ENCODE data around the gene ST8SIA5. TPM values are rescaled to one million over a fixed set of nuclear protein-coding genes. Genes with fewer than 3 reads are reported as not detected.

The ST8SIA5 gene
- total RNA-seq, 1 experiment from 2014 or later = under 0.01 TPM

GRCh38 chr18:46641917-46642316 lies 114.9 kb downstream of the ST8SIA5 start:
- H3K4me2 ChIP-seq (ENCODE audit: low read depth, low read length, poor library complexity, severe bottlenecking) = no peak overlapping the region
- H3K27ac ChIP-seq (ENCODE audit: low read length) = no peak overlapping the region
- no peaks in the 10 kb centered on the region for H3K36me3 ChIP-seq (ENCODE audit: insufficient read depth, low read length)
- H3K79me2 ChIP-seq (ENCODE audit: low read length) = no peaks in the 10 kb centered on the region
- no peaks in the 10 kb centered on the region for H3K9me2 ChIP-seq (replicated peaks; ENCODE audit: insufficient read depth, low read length)
- H3K27me3 ChIP-seq (ENCODE audit: low read length) = no peaks in the 10 kb centered on the region
- H3K4me1 ChIP-seq (ENCODE audit: low read length) = no peaks in the 10 kb centered on the region
- H3K9ac ChIP-seq (ENCODE audit: low read length) = no peak overlapping the region
- H2AFZ ChIP-seq (ENCODE audit: low read length) = no peak overlapping the region
- no peaks in the 10 kb centered on the region for H3K9me3 ChIP-seq (ENCODE audit: low read length)
- H3K4me3 ChIP-seq (ENCODE audit: low read length) = no peak overlapping the region
- no peak for DNase-seq
- no peaks in the 10 kb centered on the region for H4K20me1 ChIP-seq (ENCODE audit: insufficient read depth, low read depth, low read length)

GRCh38 chr18:46639386-46639785 lies 117.5 kb downstream of the ST8SIA5 start:
- H3K9ac ChIP-seq (ENCODE audit: low read length) = no peak overlapping the region
- no peaks in the 10 kb centered on the region for H3K9me3 ChIP-seq (ENCODE audit: low read length)
- no peak overlapping the region for H3K4me3 ChIP-seq (ENCODE audit: low read length)
- H2AFZ ChIP-seq (ENCODE audit: low read length) = no peak overlapping the region
- H3K27ac ChIP-seq (ENCODE audit: low read length) = no peak overlapping the region
- H4K20me1 ChIP-seq (ENCODE audit: insufficient read depth, low read depth, low read length) = no peaks in the 10 kb centered on the region
- H3K4me1 ChIP-seq (ENCODE audit: low read length) = no peaks in the 10 kb centered on the region
- no peaks in the 10 kb centered on the region for H3K27me3 ChIP-seq (ENCODE audit: low read length)
- DNase-seq = no peak
- H3K36me3 ChIP-seq (ENCODE audit: insufficient read depth, low read length) = no peaks in the 10 kb centered on the region
- H3K79me2 ChIP-seq (ENCODE audit: low read length) = no peaks in the 10 kb centered on the region
- no peaks in the 10 kb centered on the region for H3K9me2 ChIP-seq (replicated peaks; ENCODE audit: insufficient read depth, low read length)
- H3K4me2 ChIP-seq (ENCODE audit: low read depth, low read length, poor library complexity, severe bottlenecking) = no peak overlapping the region

GRCh38 chr18:46636040-46636630 lies 120.7 kb downstream of the ST8SIA5 start:
- Histone ChIP-seq H3K4me1 (ENCODE audit: low read length) (no peaks in the 10 kb centered on the region), H3K9me2 (replicated peaks; ENCODE audit: insufficient read depth, low read length) (no peaks in the 10 kb centered on the region), H3K9ac (ENCODE audit: low read length) (no peak overlapping the region), H3K79me2 (ENCODE audit: low read length) (no peaks in the 10 kb centered on the region), H3K27me3 (ENCODE audit: low read length) (0 out of 2 replicates have a peak, but pooled peaks cover 3% of the 10 kb centered on the region), H3K4me3 (ENCODE audit: low read length) (no peak overlapping the region), H4K20me1 (ENCODE audit: insufficient read depth, low read depth, low read length) (no peaks in the 10 kb centered on the region), H3K36me3 (ENCODE audit: insufficient read depth, low read length) (no peaks in the 10 kb centered on the region), H3K9me3 (ENCODE audit: low read length) (no peaks in the 10 kb centered on the region), H3K27ac (ENCODE audit: low read length) (no peak overlapping the region), H3K4me2 (ENCODE audit: low read depth, low read length, poor library complexity, severe bottlenecking) (no peak overlapping the region), H2AFZ (ENCODE audit: low read length) (no peak overlapping the region)
- DNase-seq = no peak

GRCh38 chr18:46632401-46633071 lies 124.3 kb downstream of the ST8SIA5 start:
- H3K9ac ChIP-seq (ENCODE audit: low read length) = no peak overlapping the region
- no peaks in the 10 kb centered on the region for H3K4me1 ChIP-seq (ENCODE audit: low read length)
- no peaks in the 10 kb centered on the region for H3K9me3 ChIP-seq (ENCODE audit: low read length)
- no peaks in the 10 kb centered on the region for H3K9me2 ChIP-seq (replicated peaks; ENCODE audit: insufficient read depth, low read length)
- H3K79me2 ChIP-seq (ENCODE audit: low read length) = no peaks in the 10 kb centered on the region
- no peak overlapping the region for H3K27ac ChIP-seq (ENCODE audit: low read length)
- no peak overlapping the region for H3K4me3 ChIP-seq (ENCODE audit: low read length)
- H3K36me3 ChIP-seq (ENCODE audit: insufficient read depth, low read length) = no peaks in the 10 kb centered on the region
- H3K4me2 ChIP-seq (ENCODE audit: low read depth, low read length, poor library complexity, severe bottlenecking) = no peak overlapping the region
- no peak for DNase-seq
- H4K20me1 ChIP-seq (ENCODE audit: insufficient read depth, low read depth, low read length) = no peaks in the 10 kb centered on the region
- H3K27me3 ChIP-seq (ENCODE audit: low read length) = 0 out of 2 replicates have a peak, but pooled peaks cover 3% of the 10 kb centered on the region
- no peak overlapping the region for H2AFZ ChIP-seq (ENCODE audit: low read length)

GRCh38 chr18:46630991-46631390 lies 125.9 kb downstream of the ST8SIA5 start:
- no peaks in the 10 kb centered on the region for H4K20me1 ChIP-seq (ENCODE audit: insufficient read depth, low read depth, low read length)
- no peak for DNase-seq
- 0 out of 2 replicates have a peak, but pooled peaks cover 3% of the 10 kb centered on the region for H3K27me3 ChIP-seq (ENCODE audit: low read length)
- H3K79me2 ChIP-seq (ENCODE audit: low read length) = no peaks in the 10 kb centered on the region
- H3K4me1 ChIP-seq (ENCODE audit: low read length) = no peaks in the 10 kb centered on the region
- no peak overlapping the region for H3K27ac ChIP-seq (ENCODE audit: low read length)
- no peak overlapping the region for H3K9ac ChIP-seq (ENCODE audit: low read length)
- H3K36me3 ChIP-seq (ENCODE audit: insufficient read depth, low read length) = no peaks in the 10 kb centered on the region
- no peak overlapping the region for H3K4me3 ChIP-seq (ENCODE audit: low read length)
- no peak overlapping the region for H2AFZ ChIP-seq (ENCODE audit: low read length)
- H3K9me3 ChIP-seq (ENCODE audit: low read length) = no peaks in the 10 kb centered on the region
- H3K9me2 ChIP-seq (replicated peaks; ENCODE audit: insufficient read depth, low read length) = no peaks in the 10 kb centered on the region
- H3K4me2 ChIP-seq (ENCODE audit: low read depth, low read length, poor library complexity, severe bottlenecking) = no peak overlapping the region

- Histone ChIP-seq H3K79me2 (ENCODE audit: low read length) (no peaks in the 10 kb centered on the region), H3K27me3 (ENCODE audit: low read length) (0 out of 2 replicates have a peak, but pooled peaks cover 3% of the 10 kb centered on the region)
- DNase-seq = no peak
Observed at GRCh38 chr18:46630160-46630559, 126.7 kb downstream of the ST8SIA5 start.

GRCh38 chr18:46629361-46629760 lies 127.5 kb downstream of the ST8SIA5 start:
- Histone ChIP-seq H3K79me2 (ENCODE audit: low read length) (no peaks in the 10 kb centered on the region), H3K36me3 (ENCODE audit: insufficient read depth, low read length) (no peaks in the 10 kb centered on the region), H3K9ac (ENCODE audit: low read length) (no peak overlapping the region), H3K9me3 (ENCODE audit: low read length) (no peaks in the 10 kb centered on the region), H3K4me2 (ENCODE audit: low read depth, low read length, poor library complexity, severe bottlenecking) (no peak overlapping the region), H3K4me1 (ENCODE audit: low read length) (no peaks in the 10 kb centered on the region), H4K20me1 (ENCODE audit: insufficient read depth, low read depth, low read length) (no peaks in the 10 kb centered on the region), H3K9me2 (replicated peaks; ENCODE audit: insufficient read depth, low read length) (no peaks in the 10 kb centered on the region), H3K4me3 (ENCODE audit: low read length) (no peak overlapping the region), H2AFZ (ENCODE audit: low read length) (no peak overlapping the region), H3K27me3 (ENCODE audit: low read length) (0 out of 2 replicates have a peak, but pooled peaks cover 3% of the 10 kb centered on the region), H3K27ac (ENCODE audit: low read length) (no peak overlapping the region)
- no peak for DNase-seq

More at GRCh38 chr18:46630160-46630559, 126.7 kb downstream of the ST8SIA5 start:
- H3K4me2 ChIP-seq (ENCODE audit: low read depth, low read length, poor library complexity, severe bottlenecking) = no peak overlapping the region
- H3K9ac ChIP-seq (ENCODE audit: low read length) = no peak overlapping the region
- H3K9me2 ChIP-seq (replicated peaks; ENCODE audit: insufficient read depth, low read length) = no peaks in the 10 kb centered on the region
- no peaks in the 10 kb centered on the region for H3K4me1 ChIP-seq (ENCODE audit: low read length)
- H2AFZ ChIP-seq (ENCODE audit: low read length) = no peak overlapping the region
- no peaks in the 10 kb centered on the region for H4K20me1 ChIP-seq (ENCODE audit: insufficient read depth, low read depth, low read length)
- no peaks in the 10 kb centered on the region for H3K9me3 ChIP-seq (ENCODE audit: low read length)
- H3K36me3 ChIP-seq (ENCODE audit: insufficient read depth, low read length) = no peaks in the 10 kb centered on the region
- H3K27ac ChIP-seq (ENCODE audit: low read length) = no peak overlapping the region
- no peak overlapping the region for H3K4me3 ChIP-seq (ENCODE audit: low read length)

GRCh38 chr18:46628206-46628605 lies 128.6 kb downstream of the ST8SIA5 start:
- H3K27ac ChIP-seq (ENCODE audit: low read length) = no peak overlapping the region
- DNase-seq = no peak
- no peak overlapping the region for H3K9ac ChIP-seq (ENCODE audit: low read length)
- H3K4me2 ChIP-seq (ENCODE audit: low read depth, low read length, poor library complexity, severe bottlenecking) = no peak overlapping the region
- H3K4me1 ChIP-seq (ENCODE audit: low read length) = no peaks in the 10 kb centered on the region
- H3K36me3 ChIP-seq (ENCODE audit: insufficient read depth, low read length) = no peaks in the 10 kb centered on the region
- no peak overlapping the region for H3K4me3 ChIP-seq (ENCODE audit: low read length)
- H3K9me3 ChIP-seq (ENCODE audit: low read length) = no peaks in the 10 kb centered on the region
- H3K79me2 ChIP-seq (ENCODE audit: low read length) = no peaks in the 10 kb centered on the region
- H4K20me1 ChIP-seq (ENCODE audit: insufficient read depth, low read depth, low read length) = no peaks in the 10 kb centered on the region
- no peak overlapping the region for H2AFZ ChIP-seq (ENCODE audit: low read length)
- no peaks in the 10 kb centered on the region for H3K9me2 ChIP-seq (replicated peaks; ENCODE audit: insufficient read depth, low read length)
- H3K27me3 ChIP-seq (ENCODE audit: low read length) = no peaks in the 10 kb centered on the region

All from Karpas-422 (cell line).